ENCODE data around the gene CCBE1. TPM values are rescaled to one million over a fixed set of nuclear protein-coding genes. Genes with fewer than 3 reads are reported as not detected.

The CCBE1 gene
- total RNA-seq, 1 experiment from 2014 or later: 0.09 TPM

DNA sequence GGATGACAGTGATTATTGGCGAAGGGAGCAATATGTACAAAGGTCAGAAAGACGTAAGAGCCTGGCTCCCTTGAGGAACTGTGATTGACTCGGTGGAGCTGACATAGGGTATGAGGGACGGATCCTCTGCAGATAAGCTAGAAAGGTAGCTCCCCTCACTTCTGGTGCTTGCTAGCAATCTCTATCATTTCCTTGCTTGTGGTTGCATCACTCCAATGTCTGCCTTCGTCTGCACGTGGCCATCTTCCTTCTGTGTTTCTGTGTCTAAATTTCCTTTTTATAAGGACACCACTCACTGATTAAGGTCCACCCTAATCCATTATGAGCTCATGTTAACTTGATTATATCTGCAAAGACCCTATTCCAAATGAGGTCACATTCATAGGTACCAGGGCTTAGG lies 315.3 kb downstream of the CCBE1 start:
- BruUV-seq (replicated peaks): no TSS peak
- Mint-ChIP-seq H3K9me3 (ENCODE audit: unreplicated experiment) (no peaks in the 10 kb centered on the region), H3K27ac (ENCODE audit: unreplicated experiment) (no peak overlapping the region), H3K4me3 (ENCODE audit: unreplicated experiment) (no peak overlapping the region), H3K27me3 (ENCODE audit: insufficient read depth, unreplicated experiment) (peaks cover 19% of the 10 kb centered on the region), H3K4me1 (ENCODE audit: low read depth, unreplicated experiment) (no peaks in the 10 kb centered on the region), H3K36me3 (ENCODE audit: insufficient read depth, unreplicated experiment) (no peaks in the 10 kb centered on the region)
- H3K27me3 ChIP-seq (replicated peaks; ENCODE audit: control insufficient read depth, insufficient read depth, low read length): no peaks in the 10 kb centered on the region
- H3K36me3 ChIP-seq (ENCODE audit: control insufficient read depth, insufficient read depth, low read length): no peaks in the 10 kb centered on the region
- intact Hi-C loops (cut with micrococcal nuclease; ENCODE audit: unreplicated experiment): no loop called here
- POLR2A ChIA-PET: no interaction called here
- no peak for DNase-seq
- CTCF ChIA-PET: no interaction called here
- H3K9me3 ChIP-seq: no peaks in the 10 kb centered on the region
- H3K4me3 ChIP-seq (ENCODE audit: low read depth, low read length): no peak overlapping the region
- TF ChIP-seq CTCF (IDR thresholded peaks at IDR 0.05; ENCODE audit: insufficient read depth in 1 of 2, low read depth in 1 of 2, low read length in 1 of 2, severe bottlenecking in 1 of 2, unreplicated experiment in 1 of 2): no peak
- no peaks in the 10 kb centered on the region for H3K4me1 ChIP-seq

Other genes with a start within 250 kb of the CCBE1 start
- gene PMAIP1, start 202.6 kb upstream of the CCBE1 start, total RNA-seq (2022): 2.3 and 2.4 TPM in 2 replicates